ENCODE measurements around the gene DHCR24. TPM values are rescaled to one million over a fixed set of nuclear protein-coding genes. Genes with fewer than 3 reads are reported as not detected.

Gene DHCR24
- total RNA-seq, 1 donor from 2014 or later, result 128 TPM

- H3K4me3 ChIP-seq (ENCODE audit: low read depth, low read length), result no peak overlapping the region
- H3K27me3 ChIP-seq (ENCODE audit: control insufficient read depth, insufficient read depth, low read length), result no peaks in the 10 kb centered on the region
- no peak for DNase-seq (ENCODE audit: low read depth)
- peaks cover 3% of the 10 kb centered on the region for H3K36me3 ChIP-seq (ENCODE audit: control insufficient read depth, insufficient read depth, low read length)
- no peak for TF ChIP-seq CTCF (IDR thresholded peaks at IDR 0.05; ENCODE audit: insufficient read depth, low read length, poor library complexity, severe bottlenecking)
These were observed 22.4 kb downstream of the DHCR24 start for GRCh38 chr1:54864460-54865208.

GRCh38 chr1:54863267-54863665, 23.7 kb downstream of the DHCR24 start:
- DNase-seq (ENCODE audit: low read depth), result no peak
- H3K36me3 ChIP-seq (ENCODE audit: control insufficient read depth, insufficient read depth, low read length), result peaks cover 3% of the 10 kb centered on the region
- H3K27me3 ChIP-seq (ENCODE audit: control insufficient read depth, insufficient read depth, low read length), result no peaks in the 10 kb centered on the region
- no peak for TF ChIP-seq CTCF (IDR thresholded peaks at IDR 0.05; ENCODE audit: insufficient read depth, low read length, poor library complexity, severe bottlenecking)
- no peak overlapping the region for H3K4me3 ChIP-seq (ENCODE audit: low read depth, low read length)

- no peak for DNase-seq (ENCODE audit: low read depth)
- H3K27me3 ChIP-seq (ENCODE audit: control insufficient read depth, insufficient read depth, low read length), result no peaks in the 10 kb centered on the region
- H3K36me3 ChIP-seq (ENCODE audit: control insufficient read depth, insufficient read depth, low read length), result peaks cover 2% of the 10 kb centered on the region
- no peak for TF ChIP-seq CTCF (IDR thresholded peaks at IDR 0.05; ENCODE audit: insufficient read depth, low read length, poor library complexity, severe bottlenecking)
- no peak overlapping the region for H3K4me3 ChIP-seq (ENCODE audit: low read depth, low read length)
These were observed 25.8 kb downstream of the DHCR24 start for GRCh38 chr1:54861070-54861761.

- Histone ChIP-seq H3K36me3 (ENCODE audit: control insufficient read depth, insufficient read depth, low read length) (peaks cover 3% of the 10 kb centered on the region), H3K27me3 (ENCODE audit: control insufficient read depth, insufficient read depth, low read length) (no peaks in the 10 kb centered on the region), H3K4me3 (ENCODE audit: low read depth, low read length) (no peak overlapping the region)
- no peak for DNase-seq (ENCODE audit: low read depth)
- TF ChIP-seq CTCF (IDR thresholded peaks at IDR 0.05; ENCODE audit: insufficient read depth, low read length, poor library complexity, severe bottlenecking), result no peak
These were observed 27.1 kb downstream of the DHCR24 start for GRCh38 chr1:54859700-54860391.

GRCh38 chr1:54857746-54858561, 29.0 kb downstream of the DHCR24 start:
- peaks cover 6% of the 10 kb centered on the region for H3K36me3 ChIP-seq (ENCODE audit: control insufficient read depth, insufficient read depth, low read length)

More at GRCh38 chr1:54857746-54858561, 29.0 kb downstream of the DHCR24 start:
- H3K27me3 ChIP-seq (ENCODE audit: control insufficient read depth, insufficient read depth, low read length), result no peaks in the 10 kb centered on the region
- peak; percentile 94 for DNase-seq (ENCODE audit: low read depth)
- H3K4me3 ChIP-seq (ENCODE audit: low read depth, low read length), result no peak overlapping the region
- TF ChIP-seq CTCF (IDR thresholded peaks at IDR 0.05; ENCODE audit: insufficient read depth, low read length, poor library complexity, severe bottlenecking), result no peak
